DMS 273 (cell line): Measurements from ENCODE around the gene DAZAP1.
"Not testable (repeated sequence)": the region's sequence is repeated elsewhere in the genome, so short reads cannot be mapped to it uniquely, and the experiment has no call there.

Experiments
- DNase-seq: peaks from one replicate; lab custom pipeline; 2025; ENCODE audit not compliant: unreplicated experiment; lab: John Stamatoyannopoulos, UW

The DAZAP1 gene

GRCh38 chr19:1410136-1410786 is 2.9 kb downstream of the DAZAP1 start:
- no peak for DNase-seq

DNA sequence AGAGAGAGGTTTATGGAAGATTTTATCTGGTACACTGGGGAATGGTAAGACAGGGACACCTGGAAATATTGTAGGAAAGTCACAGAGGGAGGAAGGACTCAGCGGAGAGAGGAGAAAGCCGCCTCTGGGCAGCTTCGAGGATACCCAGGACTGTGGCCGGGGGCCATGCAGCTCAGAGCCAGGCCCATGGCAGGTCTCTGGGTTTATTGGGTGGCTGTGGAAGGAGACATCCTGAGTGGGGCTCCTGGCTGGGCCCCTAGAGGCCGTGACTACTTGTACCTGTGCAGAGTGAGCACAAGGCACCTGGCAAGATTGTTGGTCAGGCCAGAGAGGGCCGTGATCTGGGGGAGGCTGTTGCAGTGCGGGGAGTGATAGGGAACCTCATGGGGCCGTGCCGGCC is 3.4 kb downstream of the DAZAP1 start:
- no peak for DNase-seq

GRCh38 chr19:1411255-1412191 is 4.1 kb downstream of the DAZAP1 start:
- peak; percentile 84 for DNase-seq

GRCh38 chr19:1412323-1412923 is 5.0 kb downstream of the DAZAP1 start:
- no peak for DNase-seq

- DNase-seq = no peak
Measured at GRCh38 chr19:1412995-1413800, 5.8 kb downstream of the DAZAP1 start.

DNA sequence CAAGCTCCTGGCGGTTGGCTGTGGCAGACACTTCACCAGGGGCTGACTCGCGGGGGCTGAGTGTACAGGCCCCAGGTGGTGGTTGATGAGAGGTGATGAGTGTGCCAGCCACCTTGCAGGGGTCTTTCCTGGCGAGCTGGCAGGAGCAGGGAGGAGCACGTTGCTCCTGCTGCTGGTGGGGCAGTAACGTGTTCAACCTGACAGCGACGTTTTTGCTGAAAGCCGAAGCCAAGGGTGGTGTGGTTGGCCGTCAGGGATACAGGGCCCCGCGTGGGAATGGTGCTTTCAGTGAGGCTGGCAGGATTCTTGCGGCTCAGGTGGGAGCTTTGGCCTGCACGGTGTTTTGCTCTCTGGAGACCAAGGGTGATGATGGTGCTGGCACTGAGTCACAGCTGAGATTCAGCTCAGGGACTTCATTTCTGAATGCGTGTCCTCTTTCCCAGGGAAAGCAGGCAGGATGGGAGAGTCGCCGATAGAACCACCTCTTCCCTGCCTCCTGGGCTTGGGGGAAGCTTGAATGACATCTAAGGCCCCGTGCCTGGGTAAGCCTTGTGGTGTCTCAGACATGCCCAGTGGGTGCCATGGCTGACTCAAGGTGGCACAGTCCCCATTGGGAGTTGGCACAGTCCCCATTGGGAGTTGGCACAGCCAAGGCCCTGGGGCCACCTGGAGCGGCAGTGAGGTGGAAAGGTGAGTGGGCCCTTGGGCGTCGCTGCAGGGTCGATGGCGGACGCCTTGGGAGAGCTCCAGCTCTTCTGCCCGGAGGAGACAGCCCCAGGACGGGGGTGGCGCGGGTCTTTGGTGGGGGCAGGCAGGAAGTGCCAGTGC is 8.8 kb downstream of the DAZAP1 start:
- DNase-seq = no peak

- DNase-seq = no peak
Measured at GRCh38 chr19:1417145-1417544, 9.8 kb downstream of the DAZAP1 start.

- no peak for DNase-seq
Measured at GRCh38 chr19:1417681-1418495, 10.5 kb downstream of the DAZAP1 start.

GRCh38 chr19:1418496-1418775 is 11.1 kb downstream of the DAZAP1 start:
- DNase-seq = no peak

DNA sequence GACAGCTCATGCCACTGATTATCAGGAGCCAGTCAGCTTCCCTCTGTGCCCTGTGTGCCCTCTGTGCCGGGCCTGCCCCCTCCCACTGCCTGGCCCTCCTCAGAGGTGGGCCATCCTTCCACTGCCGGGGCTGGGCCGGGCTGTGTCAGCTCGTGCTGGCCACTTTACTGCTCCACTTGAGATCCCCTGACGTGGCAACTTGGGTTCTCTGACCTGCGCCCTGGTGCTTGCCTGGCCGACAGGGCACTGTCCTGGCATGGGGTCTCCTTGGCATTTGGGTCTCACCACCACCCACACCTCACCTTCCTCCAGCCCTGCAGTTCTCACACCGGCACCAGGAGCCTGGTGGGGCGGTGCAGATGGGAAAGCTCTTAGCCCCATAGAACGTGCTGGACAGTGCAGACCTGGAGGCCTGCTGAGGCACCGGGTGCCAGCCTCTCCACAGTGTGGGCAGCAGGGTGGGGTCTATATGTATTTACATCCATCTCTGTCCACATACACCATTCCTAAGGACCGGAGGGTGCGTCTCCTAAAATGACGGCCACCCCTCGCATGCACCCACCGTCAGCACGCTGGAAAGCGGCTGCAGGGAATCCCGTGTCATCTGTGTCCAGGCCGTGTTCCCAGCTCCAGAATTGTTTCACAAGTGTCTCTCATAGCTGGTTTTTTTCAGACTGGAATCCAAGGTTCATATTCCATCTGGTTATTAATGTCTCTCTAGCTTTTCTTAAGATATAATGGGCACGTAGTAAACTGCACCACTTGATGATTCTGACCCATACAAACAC is 11.8 kb downstream of the DAZAP1 start:
- DNase-seq = no peak

DNA sequence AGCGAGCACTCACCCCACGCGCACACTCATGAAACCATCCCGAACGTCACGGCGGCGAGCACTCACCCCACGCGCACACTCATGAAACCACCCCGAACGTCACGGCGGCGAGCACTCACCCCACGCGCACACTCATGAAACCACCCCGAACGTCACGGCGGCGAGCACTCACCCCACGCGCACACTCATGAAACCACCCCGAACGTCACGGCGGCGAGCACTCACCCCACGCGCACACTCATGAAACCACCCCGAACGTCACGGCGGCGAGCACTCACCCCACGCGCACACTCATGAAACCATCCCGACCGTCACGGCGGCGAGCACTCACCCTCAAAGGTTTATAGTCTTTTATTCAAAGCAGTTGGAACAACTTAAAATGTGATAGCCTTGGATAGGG is 12.7 kb downstream of the DAZAP1 start:
- not testable (repeated sequence) for DNase-seq

DNA sequence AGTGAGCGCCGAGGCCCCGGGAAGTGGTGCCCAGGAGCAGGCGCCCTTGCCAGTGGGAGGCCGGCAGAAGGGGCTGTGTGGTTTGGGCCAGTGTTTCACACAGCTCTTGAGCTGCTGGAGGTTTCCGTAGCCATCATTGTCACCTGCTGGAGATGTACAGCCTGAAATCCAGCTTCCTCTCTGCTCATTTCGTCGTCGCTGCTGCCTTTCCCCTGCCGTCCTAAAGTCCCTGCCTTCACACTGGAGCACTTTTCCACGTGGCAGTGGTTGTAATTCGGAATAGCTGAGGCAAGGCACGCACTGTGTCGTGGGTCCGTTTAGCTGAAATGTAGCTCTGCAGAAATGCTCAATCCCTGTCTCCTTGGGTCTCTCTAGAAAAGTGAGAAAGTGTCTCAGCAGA is 13.2 kb downstream of the DAZAP1 start:
- DNase-seq = no peak

DNA sequence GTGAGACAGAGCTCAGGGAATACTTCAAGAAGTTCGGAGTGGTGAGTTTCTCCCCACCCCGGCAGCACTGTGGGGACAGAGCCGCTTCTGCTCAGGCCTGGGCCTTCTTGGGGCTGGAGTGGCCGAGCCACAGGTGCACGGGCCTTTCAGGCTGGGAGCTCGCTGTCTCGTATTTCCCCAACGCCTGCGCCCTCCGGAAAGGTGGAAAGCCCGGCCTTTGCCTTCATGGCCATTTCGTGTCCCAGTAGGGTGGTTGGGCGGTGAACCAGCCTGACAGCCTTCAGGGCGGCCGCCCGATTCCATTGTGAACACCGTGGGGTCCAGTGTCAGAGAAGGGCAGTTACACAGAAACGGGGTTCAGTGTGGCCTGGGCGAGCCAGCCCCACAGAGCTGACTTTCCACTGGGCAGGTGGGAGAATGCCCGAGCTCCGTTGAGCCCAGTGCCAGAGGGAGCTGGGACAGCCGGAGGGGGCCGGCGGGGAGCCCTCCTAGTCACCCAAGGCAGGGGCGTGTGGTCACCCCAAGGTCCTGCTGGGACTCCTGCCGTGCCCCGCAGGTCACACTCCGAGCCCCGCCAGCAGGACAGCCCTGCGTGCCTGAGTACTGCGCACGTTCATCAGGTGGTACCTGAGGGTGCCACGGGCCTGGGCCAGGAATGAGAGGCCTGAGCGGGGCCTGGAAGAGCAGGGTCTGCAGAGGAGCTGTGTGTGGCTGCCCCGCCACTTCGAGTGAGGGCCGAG is 14.0 kb downstream of the DAZAP1 start:
- no peak for DNase-seq

GRCh38 chr19:1421958-1422305 is 14.5 kb downstream of the DAZAP1 start:
- DNase-seq = no peak

DNA sequence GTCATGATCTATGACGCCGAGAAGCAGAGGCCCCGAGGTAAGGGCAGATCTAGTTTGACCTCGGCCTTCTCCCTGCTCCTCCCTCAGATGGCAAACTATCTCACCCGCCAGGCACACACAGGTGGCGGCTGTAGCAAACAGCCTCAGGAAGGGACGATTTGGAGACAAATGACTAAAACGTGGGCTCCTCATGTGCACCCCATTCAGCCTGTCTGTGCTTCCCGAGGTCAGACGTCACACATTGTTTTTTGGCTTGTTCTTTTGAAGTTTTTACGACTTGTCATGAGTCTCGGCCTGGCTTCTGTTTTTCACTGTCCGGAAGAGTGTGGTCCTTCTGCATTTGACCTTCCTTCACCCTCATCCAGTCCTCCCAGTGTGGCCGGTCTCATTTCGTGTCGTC is 15.0 kb downstream of the DAZAP1 start:
- DNase-seq = no peak

GRCh38 chr19:1422943-1423342 is 15.6 kb downstream of the DAZAP1 start:
- no peak for DNase-seq

DNA sequence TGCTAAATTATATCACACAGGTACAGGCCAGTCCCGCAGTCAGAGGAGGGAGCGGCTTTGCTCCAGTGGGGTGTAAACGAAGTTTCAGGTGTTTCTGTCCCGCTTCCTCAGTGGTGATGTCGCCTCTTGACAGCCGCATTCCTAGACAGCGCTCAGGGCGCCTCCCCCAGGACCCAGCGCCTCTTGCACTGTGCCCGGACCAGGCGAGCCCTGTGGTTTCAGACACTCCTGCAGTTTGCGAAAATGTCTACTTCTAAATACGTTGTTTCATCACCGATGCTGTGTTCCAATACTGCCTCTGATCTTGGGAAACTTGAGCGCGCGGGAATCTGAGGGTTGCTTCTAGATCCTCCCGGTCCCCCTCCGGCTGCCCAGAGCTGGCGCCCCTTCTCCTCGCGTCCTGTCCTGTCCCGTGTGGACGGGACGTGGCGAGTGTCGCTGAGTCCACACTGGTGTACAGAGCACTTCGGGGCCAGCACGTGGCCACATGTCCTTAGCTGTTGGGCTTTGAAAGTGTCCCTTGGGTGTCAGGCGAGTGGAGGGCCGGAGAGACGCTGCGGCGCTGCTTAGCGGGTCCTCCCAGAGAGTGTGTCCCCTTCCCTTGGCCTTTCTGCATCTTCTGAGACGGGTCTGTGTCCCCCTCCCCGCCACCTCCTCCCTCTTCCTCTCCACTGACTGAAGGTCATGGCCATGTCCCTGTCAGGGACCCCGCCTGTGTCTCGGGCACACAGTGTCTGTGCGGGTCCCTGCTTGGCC is 16.2 kb downstream of the DAZAP1 start:
- DNase-seq = no peak
